ENCODE results near the gene AMBRA1. TPM values are rescaled to one million over a fixed set of nuclear protein-coding genes. Genes with fewer than 3 reads are reported as not detected.

AMBRA1 gene
- total RNA-seq, 1 donor from 2014 or later: 29.4 TPM

- H3K4me1 Mint-ChIP-seq (ENCODE audit: low read depth, unreplicated experiment): peaks cover 5% of the 10 kb centered on the region
- H3K9ac ChIP-seq (ENCODE audit: low read length): no peak overlapping the region
- no peak for FAIRE-seq
Measured at GRCh38 chr11:46600194-46600960, 6.6 kb upstream of the AMBRA1 start.

DNA sequence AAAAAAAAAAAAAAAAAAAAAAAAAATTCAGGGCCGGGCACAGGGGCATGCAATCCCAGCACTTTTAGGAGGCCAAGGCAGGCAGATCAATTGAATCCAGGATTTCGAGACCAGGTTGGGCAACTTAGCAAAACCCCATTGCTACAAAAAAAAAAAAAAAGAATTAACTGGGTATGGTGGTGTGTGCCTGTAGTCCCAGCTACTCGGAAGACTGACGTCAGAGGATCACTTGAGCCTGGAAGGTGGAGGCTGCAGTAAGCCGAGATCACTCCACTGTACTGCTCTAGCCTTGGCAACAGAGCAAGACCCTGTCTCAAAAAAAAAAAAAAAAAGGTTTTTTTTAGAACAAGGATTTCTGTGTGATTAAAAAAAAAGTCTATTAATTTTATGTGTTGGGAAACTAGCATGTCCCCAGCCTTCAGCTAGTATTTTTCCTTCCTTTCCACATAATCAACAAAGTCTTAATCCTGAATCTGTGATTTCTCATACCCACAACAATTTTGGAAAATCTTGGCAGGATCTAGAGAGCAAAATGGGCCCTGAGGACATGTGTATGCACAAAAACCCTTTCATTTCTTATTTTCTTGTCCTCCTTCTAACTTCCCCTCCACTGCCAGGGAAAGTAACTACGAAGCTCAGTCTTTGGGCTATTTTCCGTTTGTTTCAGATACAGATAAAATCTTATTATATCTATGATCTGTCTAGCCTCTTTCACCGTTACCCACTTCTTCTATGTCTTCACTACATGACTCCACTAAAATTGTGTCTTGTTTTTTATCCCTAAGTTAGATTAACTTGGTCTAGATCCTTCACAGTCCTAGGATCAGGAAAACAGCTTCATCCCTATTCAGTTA, 5.7 kb upstream of the AMBRA1 start:
- Histone ChIP-seq H3K4me1 (ENCODE audit: insufficient read depth, low read length) (peaks cover 6% of the 10 kb centered on the region), H3K9me3 (ENCODE audit: insufficient read depth, low read depth, low read length) (no peaks in the 10 kb centered on the region), H3K9ac (ENCODE audit: low read length) (no peak overlapping the region), H3K4me3 (ENCODE audit: insufficient read depth, low read depth, low read length) (no peak overlapping the region), H3K36me3 (ENCODE audit: insufficient read depth, low read length) (no peaks in the 10 kb centered on the region), H3K4me2 (ENCODE audit: low read length) (no peak overlapping the region), H2AFZ (ENCODE audit: low read depth, low read length) (no peak overlapping the region), H4K20me1 (ENCODE audit: insufficient read depth, low read length) (no peaks in the 10 kb centered on the region), H3K27ac (ENCODE audit: low read depth, low read length) (no peak overlapping the region), H3K79me2 (ENCODE audit: insufficient read depth, low read length) (no peaks in the 10 kb centered on the region), H3K27me3 (ENCODE audit: insufficient read depth, low read length) (no peaks in the 10 kb centered on the region)
- Mint-ChIP-seq H3K9me3 (ENCODE audit: unreplicated experiment) (no peaks in the 10 kb centered on the region), H3K4me1 (ENCODE audit: low read depth, unreplicated experiment) (peaks cover 5% of the 10 kb centered on the region), H3K4me3 (ENCODE audit: unreplicated experiment) (peak overlapping the region; percentile 14), H3K27me3 (ENCODE audit: low read depth, unreplicated experiment) (no peaks in the 10 kb centered on the region), H3K27ac (ENCODE audit: unreplicated experiment) (no peak overlapping the region), H3K36me3 (ENCODE audit: low read depth, unreplicated experiment) (peaks cover 4% of the 10 kb centered on the region)
- FAIRE-seq: no peak
- DNase-seq (ENCODE audit: low read depth): no peak
- no peak for TF ChIP-seq CTCF (IDR thresholded peaks at IDR 0.05; ENCODE audit: insufficient read depth, low read depth, low read length)
- no peak for TF ChIP-seq EZH2 (IDR thresholded peaks at IDR 0.05; ENCODE audit: insufficient read depth, low read length)

More at GRCh38 chr11:46600194-46600960, 6.6 kb upstream of the AMBRA1 start:
- H3K27ac ChIP-seq (ENCODE audit: low read depth, low read length): no peak overlapping the region
- no peaks in the 10 kb centered on the region for H3K36me3 ChIP-seq (ENCODE audit: insufficient read depth, low read length)
- Mint-ChIP-seq H3K27me3 (ENCODE audit: low read depth, unreplicated experiment) (no peaks in the 10 kb centered on the region), H3K27ac (ENCODE audit: unreplicated experiment) (no peak overlapping the region), H3K4me3 (ENCODE audit: unreplicated experiment) (no peak overlapping the region), H3K36me3 (ENCODE audit: low read depth, unreplicated experiment) (peaks cover 4% of the 10 kb centered on the region), H3K9me3 (ENCODE audit: unreplicated experiment) (no peaks in the 10 kb centered on the region)
- no peaks in the 10 kb centered on the region for H4K20me1 ChIP-seq (ENCODE audit: insufficient read depth, low read length)
- no peak overlapping the region for H2AFZ ChIP-seq (ENCODE audit: low read depth, low read length)
- no peak for TF ChIP-seq EZH2 (IDR thresholded peaks at IDR 0.05; ENCODE audit: insufficient read depth, low read length)
- no peak for TF ChIP-seq CTCF (IDR thresholded peaks at IDR 0.05; ENCODE audit: insufficient read depth, low read depth, low read length)
- no peaks in the 10 kb centered on the region for H3K27me3 ChIP-seq (ENCODE audit: insufficient read depth, low read length)
- DNase-seq (ENCODE audit: low read depth): no peak
- no peak overlapping the region for H3K4me2 ChIP-seq (ENCODE audit: low read length)
- H3K9me3 ChIP-seq (ENCODE audit: insufficient read depth, low read depth, low read length): no peaks in the 10 kb centered on the region
- H3K4me1 ChIP-seq (ENCODE audit: insufficient read depth, low read length): peaks cover 6% of the 10 kb centered on the region
- no peak overlapping the region for H3K4me3 ChIP-seq (ENCODE audit: insufficient read depth, low read depth, low read length)
- H3K79me2 ChIP-seq (ENCODE audit: insufficient read depth, low read length): no peaks in the 10 kb centered on the region
